B cell (primary cell): ENCODE measurements around the gene DNAH3. TPM values are rescaled to one million over a fixed set of nuclear protein-coding genes. Genes with fewer than 3 reads are reported as not detected.

ENCODE experiments used
- ATAC-seq: fragments of 200-7000 bp; cut with Tn5 transposase; one replicate; pipeline ENCODE4 v1.10.0; 2021; ENCODE audit warnings: low read depth, mild to moderate bottlenecking, moderate number of reproducible peaks, moderate library complexity
- CTCF ChIA-PET: fragments of 350-600 bp; sonication (Branson Sonifier 250); formaldehyde crosslinking; loops from one replicate; lab custom pipeline; 2021; ENCODE audit warnings: antibody characterized with exemption, inconsistent platforms; lab: Charles Lee
- POLR2A ChIA-PET: fragments of 350-600 bp; sonication (Branson Sonifier 250); formaldehyde crosslinking; loops from one replicate; lab custom pipeline; 2021; ENCODE audit warnings: antibody characterized with exemption; lab: Charles Lee
- DNase-seq: peaks from one replicate; pipeline ENCODE4 v3.0.0; 2013
- H2AFZ ChIP-seq: 2 replicates; pipeline ENCODE4 v1.6.1; 2012; ENCODE audit warnings: mild to moderate bottlenecking, low read depth, low read length; ENCODE audit not compliant: insufficient read depth, poor library complexity, severe bottlenecking
- H3K27ac ChIP-seq, 2 donors: 1 replicate in 1 of 2; 2 replicates in 1 of 2; pipeline ENCODE4 v1.5.1; 2012 to 2013; ENCODE audit warnings: low read length in 2 of 2, mild to moderate bottlenecking in 2 of 2, moderate library complexity in 1 of 2
- H3K27me3 ChIP-seq, 4 experiments: fragments of 200-600 bp in 1 of 4; sonication (generic) in 1 of 4; replicated peaks in 1 of 4; 1 replicate in 2 of 4; 2 replicates in 2 of 4; pipeline versions ENCODE4 v1.6.1 to v1.7.0; 2013 to 2016; ENCODE audit warnings: low read length in 3 of 4, mild to moderate bottlenecking in 2 of 4, mixed read lengths in 1 of 4, moderate library complexity in 1 of 4; ENCODE audit not compliant: insufficient read depth in 4 of 4, control insufficient read depth in 3 of 4; ENCODE audit errors: control extremely low read depth in 1 of 4
- H3K36me3 ChIP-seq, 2 experiments: replicated peaks in 1 of 2; 1 replicate in 1 of 2; 2 replicates in 1 of 2; pipeline versions ENCODE4 v1.6.1 to v1.7.1; 2013; ENCODE audit warnings: low read length in 1 of 2; ENCODE audit not compliant: insufficient read depth in 2 of 2, control insufficient read depth in 1 of 2; ENCODE audit errors: control extremely low read depth in 1 of 2, extremely low read depth in 1 of 2
- H3K4me1 ChIP-seq, 2 donors: fragments of 200-600 bp in 1 of 2; sonication (generic) in 1 of 2; 1 replicate in 1 of 2; 2 replicates in 1 of 2; pipeline versions ENCODE4 v1.5.1 to v1.6.1; 2013 to 2017; ENCODE audit warnings: low read length in 2 of 2; ENCODE audit not compliant: control insufficient read depth in 2 of 2, insufficient read depth in 2 of 2
- H3K4me2 ChIP-seq: replicated peaks from 2 replicates; pipeline ENCODE3; 2012; ENCODE audit warnings: mild to moderate bottlenecking, low read depth, low read length; ENCODE audit not compliant: poor library complexity, severe bottlenecking
- H3K4me3 ChIP-seq, 5 experiments: fragments of 200-600 bp in 1 of 5; sonication (generic) in 1 of 5; 1 replicate in 3 of 5; 2 replicates in 2 of 5; pipeline versions ENCODE4 v1.5.1 to v1.7.0; 2011 to 2016; ENCODE audit warnings: low read length in 4 of 5, mild to moderate bottlenecking in 4 of 5, low read depth in 2 of 5, control low read depth in 1 of 5, moderate library complexity in 1 of 5; ENCODE audit not compliant: insufficient read depth in 1 of 5; ENCODE audit errors: control extremely low read depth in 1 of 5, extremely low read depth in 1 of 5
- H3K79me2 ChIP-seq: fragments of 200-600 bp; sonication (generic); one replicate; pipeline ENCODE4 v1.6.0; 2016; ENCODE audit warnings: low read length; ENCODE audit not compliant: control insufficient read depth, insufficient read depth
- H3K9ac ChIP-seq: fragments of 200-600 bp; sonication (generic); 2 replicates; pipeline ENCODE4 v1.6.1; 2017; ENCODE audit warnings: mild to moderate bottlenecking, low read length, moderate library complexity
- H3K9me3 ChIP-seq, 3 donors: one replicate each; pipeline versions ENCODE4 v1.6.1 to v1.7.1; 2013; ENCODE audit warnings: low read length in 2 of 3; ENCODE audit not compliant: control insufficient read depth in 2 of 3, insufficient read depth in 1 of 3; ENCODE audit errors: control extremely low read depth in 1 of 3
- H4K20me1 ChIP-seq: 2 replicates; pipeline ENCODE4 v1.6.0; 2012; ENCODE audit warnings: mild to moderate bottlenecking, low read length; ENCODE audit not compliant: insufficient read depth, control insufficient read depth, poor library complexity, severe bottlenecking
- H3K27ac Mint-ChIP-seq: one replicate; pipeline ENCODE4 v1.8.0; 2021; ENCODE audit warnings: mixed read lengths
- H3K27me3 Mint-ChIP-seq: one replicate; pipeline ENCODE4 v1.8.0; 2021; ENCODE audit warnings: mixed read lengths
- H3K4me1 Mint-ChIP-seq: one replicate; pipeline ENCODE4 v1.8.0; 2021; ENCODE audit warnings: mixed read lengths
- H3K4me3 Mint-ChIP-seq: one replicate; pipeline ENCODE4 v1.8.0; 2021; ENCODE audit warnings: mixed read lengths
- H3K9me3 Mint-ChIP-seq: one replicate; pipeline ENCODE4 v1.8.0; 2022; ENCODE audit warnings: mixed read lengths; ENCODE audit not compliant: insufficient read depth
- CTCF ChIP-seq: fragments of 200-600 bp; IDR thresholded peaks from one replicate; pipeline ENCODE4 v1.8.0; 2022; ENCODE audit warnings: antibody characterized with exemption, mild to moderate bottlenecking
- EZH2 ChIP-seq: IDR thresholded peaks from 2 replicates; pipeline ENCODE4 v1.6.1; 2012; ENCODE audit warnings: borderline replicate concordance, low read depth, mild to moderate bottlenecking, moderate library complexity, low read length; ENCODE audit not compliant: insufficient read depth, poor library complexity, severe bottlenecking
- WGBS: methylation state at CpG from one replicate; pipeline ENCODE4 v1.1.5; 2013; ENCODE audit warnings: missing lambda C conversion rate; ENCODE audit not compliant: insufficient coverage; 5-methylcytosine and 5-hydroxymethylcytosine counted together
- intact Hi-C: fragments of 100-400 bp; cut with micrococcal nuclease; formaldehyde crosslinking; loops from one replicate; pipeline ENCODE4 v1.10.0; 2022
- polyA minus RNA-seq: library from RNA; depleted of rRNA, polyadenylated mRNA; stranded (reverse); fragments of >200 nt; gene quantifications from 2 replicates; pipeline ENCODE4 v1.2.3, GENCODE V29; 2012
- polyA plus RNA-seq: library from polyadenylated mRNA; depleted of rRNA; stranded (reverse); fragments of >200 nt; gene quantifications from 2 replicates; pipeline ENCODE4 v1.2.3, GENCODE V29; 2012
- total RNA-seq, 2 donors: library from RNA; stranded (reverse); fragments of 120-200 nt in 1 of 2; gene quantifications; 1 replicate in 1 of 2; 2 replicates in 1 of 2; pipeline versions ENCODE4 v1.2.3 to v1.2.4, GENCODE V29; 2013 to 2022

Gene DNAH3, protein sequence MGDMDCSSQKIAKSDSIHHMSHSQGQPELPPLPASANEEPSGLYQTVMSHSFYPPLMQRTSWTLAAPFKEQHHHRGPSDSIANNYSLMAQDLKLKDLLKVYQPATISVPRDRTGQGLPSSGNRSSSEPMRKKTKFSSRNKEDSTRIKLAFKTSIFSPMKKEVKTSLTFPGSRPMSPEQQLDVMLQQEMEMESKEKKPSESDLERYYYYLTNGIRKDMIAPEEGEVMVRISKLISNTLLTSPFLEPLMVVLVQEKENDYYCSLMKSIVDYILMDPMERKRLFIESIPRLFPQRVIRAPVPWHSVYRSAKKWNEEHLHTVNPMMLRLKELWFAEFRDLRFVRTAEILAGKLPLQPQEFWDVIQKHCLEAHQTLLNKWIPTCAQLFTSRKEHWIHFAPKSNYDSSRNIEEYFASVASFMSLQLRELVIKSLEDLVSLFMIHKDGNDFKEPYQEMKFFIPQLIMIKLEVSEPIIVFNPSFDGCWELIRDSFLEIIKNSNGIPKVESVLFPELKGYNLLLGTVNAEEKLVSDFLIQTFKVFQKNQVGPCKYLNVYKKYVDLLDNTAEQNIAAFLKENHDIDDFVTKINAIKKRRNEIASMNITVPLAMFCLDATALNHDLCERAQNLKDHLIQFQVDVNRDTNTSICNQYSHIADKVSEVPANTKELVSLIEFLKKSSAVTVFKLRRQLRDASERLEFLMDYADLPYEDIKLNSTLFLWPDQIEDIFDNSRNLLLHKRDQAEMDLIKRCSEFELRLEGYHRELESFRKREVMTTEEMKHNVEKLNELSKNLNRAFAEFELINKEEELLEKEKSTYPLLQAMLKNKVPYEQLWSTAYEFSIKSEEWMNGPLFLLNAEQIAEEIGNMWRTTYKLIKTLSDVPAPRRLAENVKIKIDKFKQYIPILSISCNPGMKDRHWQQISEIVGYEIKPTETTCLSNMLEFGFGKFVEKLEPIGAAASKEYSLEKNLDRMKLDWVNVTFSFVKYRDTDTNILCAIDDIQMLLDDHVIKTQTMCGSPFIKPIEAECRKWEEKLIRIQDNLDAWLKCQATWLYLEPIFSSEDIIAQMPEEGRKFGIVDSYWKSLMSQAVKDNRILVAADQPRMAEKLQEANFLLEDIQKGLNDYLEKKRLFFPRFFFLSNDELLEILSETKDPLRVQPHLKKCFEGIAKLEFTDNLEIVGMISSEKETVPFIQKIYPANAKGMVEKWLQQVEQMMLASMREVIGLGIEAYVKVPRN (N-terminal part only)
- total RNA-seq (not detected in 2 replicates), polyA plus RNA-seq (not detected in 2 replicates), polyA minus RNA-seq (not detected in 2 replicates)
- total RNA-seq (2013) = not detected

DNA sequence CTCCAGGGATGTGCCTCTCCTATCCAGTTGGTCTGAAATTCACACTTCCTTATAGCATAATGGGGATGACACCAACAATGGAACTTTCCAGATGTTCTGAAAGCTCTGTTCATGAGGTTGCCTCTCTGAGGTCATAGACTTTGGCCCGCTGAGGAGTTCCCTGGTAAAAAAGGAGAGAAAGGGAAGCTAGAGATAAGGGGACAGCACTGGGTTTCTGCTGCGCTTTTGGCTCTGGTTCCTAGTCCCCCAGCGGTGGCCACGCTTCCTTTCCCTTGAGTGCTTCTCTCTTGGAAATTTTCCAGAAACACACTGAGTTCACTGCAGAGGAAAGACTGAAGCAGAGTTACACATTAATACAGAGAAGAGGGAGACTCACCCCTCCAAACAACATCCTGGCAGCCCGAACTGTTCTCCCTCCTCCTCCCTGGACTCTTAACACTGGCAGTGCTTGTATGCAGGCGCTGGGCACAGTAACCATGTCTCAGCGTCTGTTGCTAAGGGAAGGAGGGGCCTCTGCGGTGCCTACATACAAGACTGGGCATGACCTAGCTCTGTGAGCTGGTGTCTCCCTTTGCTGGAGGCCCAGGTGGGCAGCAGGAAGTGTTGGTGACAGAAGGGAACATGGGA, at the start of gene DNAH3:
DNAH3 (minus strand) TSS at position 472 of the 627 bp plus-strand sequence. CDS start 527 bp downstream, outside the sequence.
- Mint-ChIP-seq H3K4me1 (no peaks in the 10 kb centered on the region), H3K9me3 (no peaks in the 10 kb centered on the region), H3K27me3 (peaks cover 35% of the 10 kb centered on the region), H3K4me3 (no peak within 1 kb of the TSS), H3K27ac (no peak within 1 kb of the TSS)
- H4K20me1 ChIP-seq = no peaks in the 10 kb centered on the region
- H3K4me3 ChIP-seq = no peak within 1 kb of the TSS
- peaks cover 0 to 4% (median 2%) of the 10 kb centered on the region in 4 experiments for H3K27me3 ChIP-seq
- no peak for ATAC-seq
- no peaks in the 10 kb centered on the region for H3K9me3 ChIP-seq
- TF ChIP-seq CTCF = no peak
- no peak for TF ChIP-seq EZH2
- intact Hi-C loops = loop anchor here (10.0 kb wide), 1 partner anchor 404 kb away; no protein-coding TSS in a partner anchor
- H3K4me1 ChIP-seq = no peaks in the 10 kb centered on the region
- no peaks in the 10 kb centered on the region for H3K79me2 ChIP-seq
- WGBS = 14% methylated on average over 7 of the region's 8 CpGs
- no peak within 1 kb of the TSS for H3K27ac ChIP-seq
- H2AFZ ChIP-seq = no peak within 1 kb of the TSS
- POLR2A ChIA-PET = no interaction called here
- no peak for DNase-seq
- CTCF ChIA-PET = no interaction called here
- no peak within 1 kb of the TSS for H3K9ac ChIP-seq
- no peak within 1 kb of the TSS for H3K4me2 ChIP-seq
- H3K36me3 ChIP-seq = no peaks in the 10 kb centered on the region
